Measurements from ENCODE around the gene PIP4K2A.
A peak's percentile ranks its signal among the peaks of the same experiment; 100 is the strongest.
"Not testable (repeated sequence)": the region's sequence is repeated elsewhere in the genome, so short reads cannot be mapped to it uniquely, and the experiment has no call there.

The PIP4K2A gene

GRCh38 chr10:22514414-22514758 lies 200.0 kb downstream of the PIP4K2A start:
- DNase-seq (ENCODE audit: low spot score) = not testable (repeated sequence)

DNA sequence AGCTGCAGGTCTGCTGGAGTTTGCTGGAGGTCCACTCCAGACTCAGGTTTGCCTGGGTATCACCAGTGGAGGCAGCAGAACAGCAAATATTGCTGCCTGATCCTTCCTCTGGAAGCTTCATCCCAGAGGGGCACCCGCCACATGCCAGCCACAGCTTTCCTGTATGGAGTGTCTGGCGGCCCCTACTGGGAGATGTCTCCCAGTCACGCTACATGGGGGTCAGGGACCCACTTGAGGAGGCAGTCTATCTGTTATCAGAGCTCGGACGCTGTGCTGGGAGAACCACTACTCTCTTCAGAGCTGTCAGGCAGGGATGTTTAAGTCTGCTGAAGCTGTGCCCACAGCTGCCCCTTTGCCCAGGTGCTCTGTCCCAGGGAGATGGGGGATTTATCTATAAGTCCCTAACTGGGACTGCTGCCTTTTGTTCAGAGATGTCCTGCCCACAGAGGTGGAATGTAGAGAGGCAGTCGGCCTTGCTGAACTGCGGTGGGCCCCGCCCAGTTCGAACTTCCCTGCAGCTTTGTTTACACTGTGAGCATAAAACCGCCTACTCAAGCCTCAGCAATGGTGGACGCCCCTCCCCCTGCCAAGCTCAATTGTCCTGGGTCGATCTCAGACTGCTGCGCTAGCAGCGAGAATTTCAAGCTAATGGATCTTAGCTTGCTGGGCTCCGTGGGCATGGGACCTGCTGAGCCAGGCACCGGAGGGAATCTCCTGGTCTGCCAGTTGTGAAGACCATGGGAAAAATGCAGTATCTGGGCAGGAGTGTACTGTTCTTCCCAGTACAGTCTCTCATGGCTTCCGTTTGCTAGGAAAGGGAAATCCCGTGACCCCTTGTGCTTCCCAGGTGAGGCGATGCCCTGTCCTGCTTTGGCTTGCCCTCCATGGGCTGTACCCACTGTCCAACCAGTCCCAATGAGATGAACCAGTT lies 200.6 kb downstream of the PIP4K2A start:
- DNase-seq (ENCODE audit: low spot score) = not testable (repeated sequence)

- not testable (repeated sequence) for DNase-seq (ENCODE audit: low spot score)
These were observed 202.4 kb downstream of the PIP4K2A start for GRCh38 chr10:22512015-22512414.

DNA sequence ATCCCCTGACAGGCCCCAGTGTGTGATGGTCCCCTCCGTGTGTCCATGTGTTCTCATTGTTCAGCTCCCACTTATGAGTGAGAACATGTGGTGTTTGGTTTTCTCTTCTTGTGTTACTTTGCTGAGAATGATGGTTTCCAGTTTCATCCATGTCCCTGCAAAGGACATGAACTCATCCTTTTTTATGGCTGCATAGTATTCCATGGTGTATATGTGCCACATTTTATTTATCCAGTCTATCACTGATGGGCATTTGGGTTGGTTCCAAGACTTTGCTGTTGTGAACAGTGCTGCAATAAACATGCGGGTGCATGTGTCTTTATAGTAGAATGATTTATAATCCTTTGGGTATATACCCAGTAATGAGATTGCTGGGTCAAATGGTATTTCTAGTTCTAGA lies 206.2 kb downstream of the PIP4K2A start:
- DNase-seq (ENCODE audit: low spot score) = not testable (repeated sequence)

GRCh38 chr10:22505911-22506685 lies 208.3 kb downstream of the PIP4K2A start:
- DNase-seq (ENCODE audit: low spot score) = peak; percentile 18

- no peak for DNase-seq (ENCODE audit: low spot score)
These were observed 209.6 kb downstream of the PIP4K2A start for GRCh38 chr10:22504766-22505165.

DNA sequence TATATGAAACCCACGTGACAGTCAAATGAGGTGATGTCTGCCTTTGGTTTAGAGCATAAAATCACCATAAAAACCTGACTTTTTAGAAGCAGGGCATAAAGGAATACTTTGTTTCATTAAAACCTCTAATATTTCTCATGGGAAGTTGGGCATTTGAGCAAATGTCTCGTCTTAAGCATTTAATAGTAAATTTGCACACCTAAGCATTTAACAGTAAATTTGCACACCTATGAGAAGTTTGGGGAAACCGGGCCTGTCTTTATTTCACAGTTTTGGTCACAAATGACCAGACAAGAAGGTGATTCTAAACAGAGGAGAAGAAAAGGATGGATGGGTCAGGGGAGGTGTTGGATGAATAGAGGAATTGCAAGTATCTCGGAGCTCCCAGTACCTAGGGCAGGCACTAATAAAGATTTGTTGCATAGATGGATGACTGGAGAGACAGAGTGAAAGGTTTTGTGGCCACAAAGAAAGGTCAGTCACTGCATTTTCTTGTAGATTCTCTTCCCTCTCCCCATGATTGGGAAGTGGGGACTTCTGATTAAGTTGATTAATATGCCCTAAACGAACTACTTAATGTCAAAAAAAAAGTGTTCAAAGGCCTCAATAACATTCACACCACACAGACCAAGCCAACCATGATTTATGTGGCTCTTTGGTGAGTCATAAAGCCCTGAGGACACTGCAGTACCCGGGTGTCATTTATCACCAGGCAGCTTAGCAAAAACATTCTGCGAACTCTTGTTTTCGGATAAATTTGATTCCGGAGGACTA lies 210.9 kb downstream of the PIP4K2A start:
- no peak for DNase-seq (ENCODE audit: low spot score)

DNA sequence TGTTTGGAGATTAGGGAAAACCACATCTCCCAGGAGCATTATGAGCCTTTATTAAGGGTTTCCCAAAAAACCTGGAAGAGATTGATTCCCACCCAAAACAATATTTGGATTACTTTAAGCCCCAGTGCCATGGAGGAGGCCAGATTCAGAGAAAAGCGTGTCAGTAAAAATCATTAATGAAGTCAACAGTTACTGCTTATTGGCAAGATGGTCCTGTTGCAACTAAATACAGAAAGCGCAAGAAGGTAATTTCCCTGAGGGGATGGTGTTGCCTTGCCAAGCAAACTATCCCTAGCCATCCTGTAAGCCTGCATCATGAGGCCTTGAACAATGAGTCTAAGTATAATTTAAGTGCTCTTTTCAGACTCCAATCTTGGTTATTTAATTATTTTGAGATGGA lies 212.5 kb downstream of the PIP4K2A start:
- DNase-seq (ENCODE audit: low spot score) = no peak

DNA sequence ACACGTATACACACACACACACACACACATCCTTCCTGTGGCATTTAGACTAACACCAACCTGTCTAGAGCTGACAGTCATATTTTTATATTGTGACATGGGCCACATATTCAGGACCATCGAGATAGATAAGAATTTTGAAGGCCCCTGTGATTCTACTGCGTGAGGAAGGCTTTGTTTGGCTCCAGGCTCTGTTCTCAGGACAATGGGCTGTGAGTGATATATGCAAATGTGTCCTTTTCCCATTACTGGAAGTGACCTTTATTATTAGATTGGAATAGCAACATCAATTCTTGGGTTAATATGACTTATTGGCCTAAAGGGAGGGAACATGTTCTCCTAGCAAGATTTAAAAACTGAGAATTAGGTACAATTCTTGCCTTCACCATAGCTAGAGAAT lies 213.0 kb downstream of the PIP4K2A start:
- DNase-seq (ENCODE audit: low spot score) = no peak

DNA sequence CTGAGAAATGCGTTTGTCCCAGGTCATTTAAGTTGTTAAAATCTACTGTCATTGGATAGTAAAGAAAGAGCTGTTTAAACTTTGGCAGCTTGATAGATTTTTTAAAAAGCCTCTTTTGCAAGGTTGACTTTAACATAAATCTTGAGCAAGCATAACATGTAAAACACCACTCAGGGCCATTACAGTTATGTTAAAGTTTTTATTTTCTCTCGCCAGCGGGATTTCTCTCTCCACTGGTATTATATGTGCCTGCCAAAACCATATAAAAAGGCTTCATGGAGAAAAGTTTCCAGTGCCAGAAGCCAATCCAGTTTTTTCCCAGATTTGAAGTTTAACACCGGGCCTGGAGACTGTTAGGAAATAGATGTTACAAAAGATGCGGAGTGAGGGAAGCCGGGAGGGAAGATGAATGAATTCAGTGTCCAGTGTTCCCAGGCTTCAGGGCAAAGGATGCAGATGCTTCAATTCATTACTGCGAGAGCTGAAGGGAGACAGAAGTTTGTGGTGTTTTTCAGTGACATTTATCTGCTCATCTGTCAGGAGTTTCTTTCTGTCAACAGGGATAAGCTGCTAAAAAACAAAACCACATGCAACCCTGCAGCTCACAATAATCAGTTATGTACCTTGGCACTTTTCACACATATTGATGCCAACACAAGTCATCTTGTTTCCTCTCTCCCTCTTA lies 213.6 kb downstream of the PIP4K2A start:
- DNase-seq (ENCODE audit: low spot score) = no peak

GRCh38 chr10:22499973-22500372 lies 214.4 kb downstream of the PIP4K2A start:
- not testable (repeated sequence) for DNase-seq (ENCODE audit: low spot score)

GRCh38 chr10:22495396-22495795 lies 219.0 kb downstream of the PIP4K2A start:
- DNase-seq (ENCODE audit: low spot score) = no peak

DNA sequence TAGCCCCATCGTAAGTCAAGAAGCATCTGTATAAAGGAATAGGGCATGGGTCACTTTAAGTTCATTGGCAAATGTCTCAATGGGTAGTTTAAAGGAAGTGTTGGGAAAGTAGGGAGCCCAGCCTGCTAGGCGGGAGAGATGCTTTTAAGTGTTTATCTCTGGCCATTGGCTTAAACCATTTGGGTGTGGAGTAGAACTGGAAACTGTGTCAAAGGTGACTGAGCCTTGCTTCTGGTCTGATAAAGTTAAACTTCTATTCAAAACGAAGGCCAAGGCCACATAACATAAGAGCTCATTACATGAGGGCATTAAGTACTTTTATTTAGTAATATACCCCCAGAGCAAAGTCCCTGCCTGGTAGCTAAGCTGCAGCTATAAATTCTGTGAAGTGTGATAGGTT lies 220.4 kb downstream of the PIP4K2A start:
- no peak for DNase-seq (ENCODE audit: low spot score)

GRCh38 chr10:22491931-22492615 lies 222.3 kb downstream of the PIP4K2A start:
- no peak for DNase-seq (ENCODE audit: low spot score)

- DNase-seq (ENCODE audit: low spot score) = no peak
These were observed 222.9 kb downstream of the PIP4K2A start for GRCh38 chr10:22491480-22491879.

DNA sequence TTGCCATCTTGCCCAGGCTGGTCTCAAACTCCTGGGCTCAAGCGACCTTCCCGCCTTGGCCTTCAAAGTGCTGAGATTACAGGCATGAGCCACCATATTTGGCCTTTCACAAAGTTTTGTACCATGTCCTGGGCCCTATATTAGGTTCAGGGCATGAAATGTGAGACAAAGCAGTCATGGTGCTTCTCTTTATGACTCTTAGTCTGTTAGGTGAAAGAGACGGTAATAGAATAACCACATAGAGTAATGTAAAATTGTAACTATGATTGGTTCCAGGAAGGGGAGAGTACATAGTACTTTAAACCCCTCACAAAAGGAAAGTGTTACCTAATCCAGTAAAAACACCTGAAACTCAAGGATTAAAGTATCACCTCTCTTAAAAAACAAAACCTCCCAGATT lies 224.4 kb downstream of the PIP4K2A start:
- no peak for DNase-seq (ENCODE audit: low spot score)

DNA sequence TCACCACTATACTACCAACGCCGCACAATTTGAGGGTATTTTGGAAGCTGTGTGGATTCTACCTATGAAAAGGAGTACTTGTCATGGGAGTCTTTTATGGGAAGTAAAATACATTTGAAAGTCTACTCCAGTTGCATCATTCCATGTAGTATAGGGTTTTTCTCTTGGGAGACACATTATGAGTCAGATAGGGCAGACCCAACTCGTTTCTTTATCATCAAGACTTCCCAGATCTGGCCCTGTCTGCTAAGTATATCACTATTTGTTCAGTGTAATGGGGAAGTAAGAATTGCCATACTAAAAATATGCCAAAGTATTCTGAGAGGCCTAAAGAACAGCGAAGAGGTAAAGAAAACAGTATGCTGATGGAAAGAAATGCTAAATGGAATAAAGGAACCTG lies 224.9 kb downstream of the PIP4K2A start:
- DNase-seq (ENCODE audit: low spot score) = no peak

GRCh38 chr10:22486431-22486830 lies 227.9 kb downstream of the PIP4K2A start:
- no peak for DNase-seq (ENCODE audit: low spot score)

Data from AG20443 (cell line).